OCI-LY7 (cell line): ENCODE measurements around the gene CTSO. TPM values are rescaled to one million over a fixed set of nuclear protein-coding genes. Genes with fewer than 3 reads are reported as not detected.

Experiments used
- BruUV-seq: library from RNA; stranded (reverse); fragments of 400-500 nt; replicated peaks from 2 replicates; lab custom pipeline; 2021; lab: Mats Ljungman, UMichigan
- CTCF ChIA-PET: fragments of 300-600 bp; sonication (Branson Sonifier 250); formaldehyde crosslinking; loops from one replicate; lab custom pipeline; 2022; ENCODE audit warnings: antibody characterized with exemption; ENCODE audit not compliant: unreplicated experiment; lab: Charles Lee
- POLR2A ChIA-PET: fragments of 300-600 bp; sonication (Branson Sonifier 250); formaldehyde crosslinking; loops from one replicate; lab custom pipeline; 2022; ENCODE audit warnings: antibody characterized with exemption; lab: Charles Lee
- DNase-seq: peaks from one replicate; pipeline ENCODE4 v3.0.0-alpha.2; 2015; ENCODE audit warnings: low spot score
- H2AFZ ChIP-seq: fragments of 200-600 bp; sonication (generic), shearing (Covaris generic); 2 replicates; pipeline ENCODE4 v1.6.1; 2014; ENCODE audit warnings: mild to moderate bottlenecking, antibody characterized with exemption, low read length, moderate library complexity
- H3K27ac ChIP-seq: fragments of 200-600 bp; sonication (generic); 2 replicates; pipeline ENCODE4 v1.5.1; 2014; ENCODE audit warnings: mixed run types, low read depth, mild to moderate bottlenecking, moderate library complexity, low read length, inconsistent platforms; ENCODE audit not compliant: poor library complexity, severe bottlenecking
- H3K36me3 ChIP-seq: fragments of 200-600 bp; sonication (generic); 2 replicates; pipeline ENCODE4 v1.6.1; 2014; ENCODE audit warnings: mild to moderate bottlenecking, antibody characterized with exemption, low read length, moderate library complexity, mixed read lengths; ENCODE audit not compliant: insufficient read depth
- H3K4me1 ChIP-seq: fragments of 200-600 bp; sonication (generic); 2 replicates; pipeline ENCODE4 v1.5.1; 2014; ENCODE audit warnings: mild to moderate bottlenecking, low read length; ENCODE audit not compliant: insufficient read depth, poor library complexity, severe bottlenecking
- H3K4me2 ChIP-seq: fragments of 200-600 bp; sonication (generic); 2 replicates; pipeline ENCODE4 v1.6.1; 2014; ENCODE audit warnings: mild to moderate bottlenecking, low read length
- H3K4me3 ChIP-seq: fragments of 200-600 bp; sonication (generic); 2 replicates; pipeline ENCODE4 v1.5.1; 2014; ENCODE audit warnings: mild to moderate bottlenecking, low read depth, low read length; ENCODE audit not compliant: poor library complexity, severe bottlenecking
- H3K79me2 ChIP-seq: fragments of 200-600 bp; sonication (generic); 2 replicates; pipeline ENCODE4 v1.6.1; 2016; ENCODE audit warnings: low read depth, mild to moderate bottlenecking, low read length, moderate library complexity, mixed read lengths; ENCODE audit not compliant: insufficient read depth
- H3K9me2 ChIP-seq: fragments of 200-600 bp; sonication (generic); 2 replicates; pipeline ENCODE4 v1.6.1; 2016; ENCODE audit warnings: mild to moderate bottlenecking, low read length, mixed read lengths; ENCODE audit not compliant: insufficient read depth
- H3K9me3 ChIP-seq: fragments of 200-600 bp; sonication (generic); 2 replicates; pipeline ENCODE4 v1.6.1; 2014; ENCODE audit warnings: mild to moderate bottlenecking, mixed run types, low read length, mixed read lengths
- H4K20me1 ChIP-seq: fragments of 200-600 bp; sonication (generic); 2 replicates; pipeline ENCODE4 v1.6.1; 2014; ENCODE audit warnings: mild to moderate bottlenecking, antibody characterized with exemption, low read length, moderate library complexity, mixed read lengths; ENCODE audit not compliant: insufficient read depth
- CTCF ChIP-seq: fragments of 200-600 bp; sonication (generic); conservative IDR thresholded peaks from 2 replicates; pipeline ENCODE4 v1.5.1; 2014; ENCODE audit warnings: mild to moderate bottlenecking, antibody characterized with exemption, low read length, moderate library complexity, mixed read lengths
- EZH2phosphoT487 ChIP-seq: fragments of 200-600 bp; sonication (generic); IDR thresholded peaks from 2 replicates; pipeline ENCODE4 v1.6.1; 2018; ENCODE audit warnings: low read depth, borderline replicate concordance, mild to moderate bottlenecking, mixed run types, antibody characterized with exemption, low read length, moderate library complexity, mixed read lengths
- intact Hi-C: fragments of 100-400 bp; cut with micrococcal nuclease; formaldehyde crosslinking; loops from one replicate; pipeline ENCODE4 v1.10.0; 2022; ENCODE audit not compliant: unreplicated experiment
- total RNA-seq, 2 experiments: library from RNA; depleted of rRNA in 1 of 2; stranded (reverse); fragments of >200 nt in 1 of 2; shearing (Covaris generic) in 1 of 2; gene quantifications; 2 replicates each; pipeline ENCODE4 v1.2.3, GENCODE V29; 2014 to 2022

CTSO gene
- total RNA-seq, 2 experiments from 2014 or later = 0.92 to 1.8 TPM

DNA sequence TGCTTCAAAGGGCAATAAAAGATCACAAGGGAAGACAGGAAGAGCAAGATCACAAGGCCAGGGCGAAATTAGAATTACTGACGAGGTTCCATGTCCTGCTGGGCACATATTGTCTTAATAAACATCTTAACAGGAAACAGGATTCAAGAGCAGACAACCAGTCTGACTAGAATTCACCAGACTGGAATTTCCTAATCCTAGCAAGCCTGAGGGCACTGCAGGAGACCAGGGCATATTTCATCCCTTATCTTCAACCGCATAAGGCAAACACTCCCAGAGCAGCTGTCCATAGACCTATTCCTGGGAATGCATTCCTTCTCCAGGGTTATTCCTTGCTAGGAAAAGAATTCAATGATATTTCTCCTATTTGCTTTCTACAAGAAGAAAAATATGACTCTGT, 62.6 kb downstream of the CTSO start:
- no peaks in the 10 kb centered on the region for H3K79me2 ChIP-seq
- no peaks in the 10 kb centered on the region for H3K9me2 ChIP-seq
- ChIA-PET CTCF (no interaction called here), POLR2A (no interaction called here)
- intact Hi-C loops = no loop called here
- BruUV-seq = no TSS peak
- no peaks in the 10 kb centered on the region for H3K36me3 ChIP-seq
- H2AFZ ChIP-seq = no peak overlapping the region
- TF ChIP-seq EZH2phosphoT487 (no peak), CTCF (no peak)
- no peak overlapping the region for H3K4me3 ChIP-seq
- no peak overlapping the region for H3K27ac ChIP-seq
- H3K4me1 ChIP-seq = no peaks in the 10 kb centered on the region
- no peak overlapping the region for H3K4me2 ChIP-seq
- no peaks in the 10 kb centered on the region for H4K20me1 ChIP-seq
- no peaks in the 10 kb centered on the region for H3K9me3 ChIP-seq
- DNase-seq = no peak

GRCh38 chr4:155889946-155890345, 63.7 kb downstream of the CTSO start:
- no peak overlapping the region for H2AFZ ChIP-seq
- no peak overlapping the region for H3K4me3 ChIP-seq
- no peaks in the 10 kb centered on the region for H3K79me2 ChIP-seq
- no peaks in the 10 kb centered on the region for H3K9me3 ChIP-seq
- no peak for DNase-seq
- BruUV-seq = no TSS peak
- H3K4me2 ChIP-seq = no peak overlapping the region
- H3K36me3 ChIP-seq = no peaks in the 10 kb centered on the region
- intact Hi-C loops = no loop called here
- CTCF ChIA-PET = interaction anchor here (0.5 kb wide), 1 partner anchor 1170 kb away, joined by 6 read pairs; no protein-coding TSS in a partner anchor
- H3K9me2 ChIP-seq = no peaks in the 10 kb centered on the region
- no peaks in the 10 kb centered on the region for H4K20me1 ChIP-seq
- no peak overlapping the region for H3K27ac ChIP-seq
- TF ChIP-seq CTCF (no peak), EZH2phosphoT487 (no peak)
- H3K4me1 ChIP-seq = no peaks in the 10 kb centered on the region
- POLR2A ChIA-PET = interaction anchor here (1.0 kb wide), 1 partner anchor 10 kb away, joined by 4 read pairs; no protein-coding TSS in a partner anchor

DNA sequence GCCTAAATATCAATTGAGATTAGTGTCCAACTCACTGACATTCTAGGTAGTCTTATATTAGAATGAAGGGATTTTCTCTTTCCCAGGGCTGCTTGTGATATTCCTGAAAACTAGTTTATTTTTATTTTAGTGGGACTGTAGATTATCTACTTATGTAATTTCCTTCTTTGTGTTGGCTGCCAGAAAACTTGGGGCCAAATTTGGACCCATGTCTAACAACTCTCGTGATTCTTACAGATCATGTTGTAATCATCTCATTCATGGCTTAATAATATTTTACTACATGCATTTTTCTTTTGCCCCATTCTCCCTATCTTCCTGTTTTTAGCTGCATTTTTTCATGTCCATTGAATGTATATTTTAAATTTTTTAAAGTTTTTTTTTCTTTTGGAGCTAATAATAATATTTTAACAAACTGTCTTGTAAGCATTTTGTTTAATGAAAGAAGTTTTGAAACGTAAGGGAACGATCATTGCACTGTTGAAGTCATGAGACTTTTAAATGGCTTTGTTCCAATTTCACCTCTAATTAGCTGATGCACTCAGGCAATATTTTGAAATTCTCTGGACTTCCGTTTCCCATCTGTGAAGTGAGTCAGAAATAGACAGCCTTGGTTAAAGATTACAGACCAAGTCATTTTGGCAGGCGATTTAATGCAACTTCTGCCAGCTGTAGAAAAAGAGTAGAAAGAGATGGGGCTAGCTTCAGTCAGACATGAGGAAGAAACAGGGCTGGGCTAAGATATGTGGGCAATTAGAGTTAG, 64.5 kb downstream of the CTSO start:
- H2AFZ ChIP-seq = no peak overlapping the region

More for the DNA sequence above, 64.5 kb downstream of the CTSO start:
- Histone ChIP-seq H3K9me3 (no peaks in the 10 kb centered on the region), H3K9me2 (no peaks in the 10 kb centered on the region), H4K20me1 (no peaks in the 10 kb centered on the region), H3K79me2 (no peaks in the 10 kb centered on the region), H3K4me2 (no peak overlapping the region), H3K27ac (no peak overlapping the region), H3K4me1 (no peaks in the 10 kb centered on the region), H3K4me3 (no peak overlapping the region), H3K36me3 (no peaks in the 10 kb centered on the region)
- DNase-seq = no peak
- no TSS peak for BruUV-seq
- TF ChIP-seq CTCF = no peak
- no peak for TF ChIP-seq EZH2phosphoT487
- POLR2A ChIA-PET = interaction anchor here (0.7 to 1.0 kb wide), 2 partner anchors 11 to 87 kb away, joined by 3 to 4 read pairs; no protein-coding TSS in a partner anchor
- intact Hi-C loops = no loop called here
- CTCF ChIA-PET = interaction anchor here (0.5 kb wide), 1 partner anchor 1170 kb away, joined by 6 read pairs; no protein-coding TSS in a partner anchor
